Mononuclear cell (primary cell): ENCODE data around the gene CUL1. TPM values are rescaled to one million over a fixed set of nuclear protein-coding genes. Genes with fewer than 3 reads are reported as not detected.

Source experiments
- H3K27me3 ChIP-seq: 2 replicates; pipeline ENCODE4 v1.6.0; 2011; ENCODE audit warnings: low read length, control low read depth; ENCODE audit not compliant: insufficient read depth
- H3K4me1 ChIP-seq: 2 replicates; pipeline ENCODE4 v1.5.1; 2011; ENCODE audit warnings: mild to moderate bottlenecking, low read length, control low read depth; ENCODE audit not compliant: insufficient read depth
- H3K4me3 ChIP-seq: 2 replicates; pipeline ENCODE4 v1.5.1; 2011; ENCODE audit warnings: mild to moderate bottlenecking, low read length, moderate library complexity
- H3K9me3 ChIP-seq: 2 replicates; pipeline ENCODE4 v1.5.1; 2011; ENCODE audit warnings: low read depth, mild to moderate bottlenecking, control low read depth, low read length
- total RNA-seq: library from RNA; depleted of rRNA; stranded (reverse); fragments of >200 nt; gene quantifications from one replicate; pipeline ENCODE4 v1.2.3, GENCODE V29; 2012

CUL1 gene
- total RNA-seq: 35.1 TPM

- Histone ChIP-seq H3K9me3 (no peaks in the 10 kb centered on the region), H3K4me3 (peak within 1 kb of the TSS; percentile 82), H3K4me1 (peaks cover 35% of the 10 kb centered on the region), H3K27me3 (no peaks in the 10 kb centered on the region)
Measured at GRCh38 chr7:148698397-148699023, at the start of gene CUL1. Gene CUL1 (plus strand): TSS chr7:148698903. CDS start chr7:148730123, 31,220 bp downstream.

- Histone ChIP-seq H3K27me3 (no peaks in the 10 kb centered on the region), H3K9me3 (no peaks in the 10 kb centered on the region), H3K4me3 (no peak overlapping the region), H3K4me1 (no peaks in the 10 kb centered on the region)
Measured at GRCh38 chr7:148650232-148650858, 48.4 kb upstream of the CUL1 start.

GRCh38 chr7:148652773-148653172 lies 45.9 kb upstream of the CUL1 start:
- Histone ChIP-seq H3K4me3 (no peak overlapping the region), H3K9me3 (no peaks in the 10 kb centered on the region), H3K27me3 (no peaks in the 10 kb centered on the region), H3K4me1 (no peaks in the 10 kb centered on the region)

DNA sequence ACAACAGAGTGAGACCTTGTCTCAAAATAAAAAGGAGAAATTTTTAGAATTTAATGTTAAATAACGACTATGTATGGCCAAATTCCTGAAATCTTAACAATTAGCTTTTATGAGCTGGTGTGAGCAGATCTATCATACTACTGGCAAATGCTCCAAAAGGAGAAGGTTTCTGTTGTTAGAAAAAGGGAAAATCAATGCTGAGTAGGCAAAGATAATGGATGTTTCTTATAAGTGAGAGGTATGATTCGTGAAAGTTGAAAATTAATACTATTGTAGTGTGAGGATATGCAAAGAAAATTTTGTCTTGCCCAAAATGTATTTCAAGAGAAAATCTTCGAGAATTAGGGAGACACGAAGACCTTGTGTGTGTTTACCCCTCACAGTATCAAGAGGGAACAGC lies 40.8 kb upstream of the CUL1 start:
- Histone ChIP-seq H3K4me3 (no peak overlapping the region), H3K9me3 (no peaks in the 10 kb centered on the region), H3K27me3 (no peaks in the 10 kb centered on the region)

DNA sequence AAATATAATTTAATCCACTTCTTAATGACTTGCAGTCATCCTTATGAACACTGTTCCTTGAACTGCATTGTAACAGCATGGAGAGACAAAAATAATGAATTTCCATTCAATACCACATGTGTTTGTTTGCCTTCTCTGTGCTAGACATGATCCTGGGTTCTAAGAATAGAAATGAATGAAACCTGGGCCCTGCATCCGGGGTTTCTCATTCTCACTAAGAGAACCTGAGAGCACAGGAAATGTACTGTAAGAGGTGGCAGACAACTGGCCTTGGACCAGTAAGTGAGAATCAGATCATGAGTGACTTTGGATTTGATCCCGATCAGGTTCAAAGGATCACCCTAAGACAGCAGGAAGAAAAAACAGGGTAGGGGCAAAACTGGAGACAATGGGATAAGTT lies 37.2 kb upstream of the CUL1 start:
- Histone ChIP-seq H3K9me3 (no peaks in the 10 kb centered on the region), H3K27me3 (no peaks in the 10 kb centered on the region), H3K4me3 (no peak overlapping the region), H3K4me1 (no peaks in the 10 kb centered on the region)

More for the DNA sequence above, 40.8 kb upstream of the CUL1 start:
- no peaks in the 10 kb centered on the region for H3K4me1 ChIP-seq

DNA sequence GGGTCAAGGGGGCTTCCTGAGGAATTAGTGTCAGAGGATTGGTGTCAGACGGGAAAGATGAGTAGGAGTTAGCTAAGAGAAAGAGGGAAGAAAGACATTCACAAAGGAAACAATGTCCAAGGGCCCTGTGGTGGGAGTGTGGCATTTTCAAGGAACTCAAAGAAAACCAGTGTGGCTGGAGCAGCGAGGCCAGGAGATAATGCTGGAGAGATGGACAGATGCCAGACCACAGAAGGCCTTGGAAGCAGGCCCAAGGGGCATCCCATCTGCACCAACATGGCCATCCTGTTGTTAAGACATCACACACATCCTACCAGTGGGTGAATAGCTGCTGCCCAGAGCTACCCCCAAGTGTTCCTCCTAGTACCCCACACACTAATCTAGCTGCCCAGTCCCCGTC lies 36.1 kb upstream of the CUL1 start:
- Histone ChIP-seq H3K9me3 (no peaks in the 10 kb centered on the region), H3K4me1 (no peaks in the 10 kb centered on the region), H3K27me3 (no peaks in the 10 kb centered on the region)

GRCh38 chr7:148664324-148664723 lies 34.4 kb upstream of the CUL1 start:
- Histone ChIP-seq H3K9me3 (no peaks in the 10 kb centered on the region), H3K4me1 (no peaks in the 10 kb centered on the region), H3K4me3 (no peak overlapping the region), H3K27me3 (no peaks in the 10 kb centered on the region)

More for the DNA sequence above, 36.1 kb upstream of the CUL1 start:
- H3K4me3 ChIP-seq: no peak overlapping the region

- H3K27me3 ChIP-seq: no peaks in the 10 kb centered on the region
Measured at GRCh38 chr7:148665221-148665620, 33.5 kb upstream of the CUL1 start.

DNA sequence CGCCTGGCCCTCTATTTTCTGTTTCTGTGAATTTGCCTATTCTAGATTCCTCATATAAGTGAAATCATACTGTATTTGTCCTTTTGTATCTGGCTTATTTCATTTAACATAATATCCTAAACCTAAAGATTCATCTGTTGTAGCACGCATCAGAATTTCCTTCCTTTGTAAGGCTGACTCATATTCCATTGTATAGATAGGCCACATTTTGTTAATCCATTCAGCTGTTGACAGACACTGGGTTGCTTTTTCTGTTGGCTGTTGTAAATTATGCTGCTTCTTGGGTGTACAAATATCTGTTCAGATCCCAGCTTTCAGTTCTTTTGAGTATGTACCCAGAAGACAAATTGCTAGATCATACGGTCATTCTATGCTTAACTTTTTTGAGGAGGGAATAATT lies 28.8 kb upstream of the CUL1 start:
- Histone ChIP-seq H3K4me3 (no peak overlapping the region), H3K4me1 (no peaks in the 10 kb centered on the region), H3K9me3 (no peaks in the 10 kb centered on the region), H3K27me3 (no peaks in the 10 kb centered on the region)

More at GRCh38 chr7:148665221-148665620, 33.5 kb upstream of the CUL1 start:
- no peaks in the 10 kb centered on the region for H3K4me1 ChIP-seq
- H3K4me3 ChIP-seq: no peak overlapping the region
- no peaks in the 10 kb centered on the region for H3K9me3 ChIP-seq

- no peaks in the 10 kb centered on the region for H3K4me1 ChIP-seq
- H3K27me3 ChIP-seq: no peaks in the 10 kb centered on the region
- no peaks in the 10 kb centered on the region for H3K9me3 ChIP-seq
- H3K4me3 ChIP-seq: no peak overlapping the region
Measured at GRCh38 chr7:148670374-148670773, 28.3 kb upstream of the CUL1 start.

DNA sequence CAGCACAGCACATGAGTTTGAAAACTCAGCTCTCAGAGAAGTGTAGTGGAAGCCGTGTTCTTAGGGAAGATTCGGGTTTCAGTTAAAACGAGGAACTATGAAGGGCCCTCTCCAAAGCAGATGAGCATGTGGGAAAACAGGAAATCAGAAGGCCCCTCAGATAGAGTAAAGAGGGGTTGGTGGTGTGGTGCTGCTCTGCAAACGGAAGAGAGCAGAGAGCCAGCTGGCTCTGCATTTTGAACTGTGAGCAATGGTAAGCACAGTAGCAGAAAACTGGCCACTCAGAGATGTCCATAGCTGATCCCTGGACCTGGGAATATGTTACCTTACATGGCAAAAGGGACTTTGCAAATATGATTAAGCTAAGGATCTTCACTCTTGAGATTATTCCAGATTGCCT lies 27.9 kb upstream of the CUL1 start:
- H3K4me1 ChIP-seq: no peaks in the 10 kb centered on the region

GRCh38 chr7:148672041-148672440 lies 26.7 kb upstream of the CUL1 start:
- Histone ChIP-seq H3K4me1 (no peaks in the 10 kb centered on the region), H3K4me3 (no peak overlapping the region), H3K9me3 (no peaks in the 10 kb centered on the region), H3K27me3 (no peaks in the 10 kb centered on the region)

More for the DNA sequence above, 27.9 kb upstream of the CUL1 start:
- Histone ChIP-seq H3K27me3 (no peaks in the 10 kb centered on the region), H3K9me3 (no peaks in the 10 kb centered on the region), H3K4me3 (no peak overlapping the region)

- no peaks in the 10 kb centered on the region for H3K4me1 ChIP-seq
- H3K27me3 ChIP-seq: no peaks in the 10 kb centered on the region
- H3K9me3 ChIP-seq: no peaks in the 10 kb centered on the region
- no peak overlapping the region for H3K4me3 ChIP-seq
Measured at GRCh38 chr7:148674689-148675088, 24.0 kb upstream of the CUL1 start.

DNA sequence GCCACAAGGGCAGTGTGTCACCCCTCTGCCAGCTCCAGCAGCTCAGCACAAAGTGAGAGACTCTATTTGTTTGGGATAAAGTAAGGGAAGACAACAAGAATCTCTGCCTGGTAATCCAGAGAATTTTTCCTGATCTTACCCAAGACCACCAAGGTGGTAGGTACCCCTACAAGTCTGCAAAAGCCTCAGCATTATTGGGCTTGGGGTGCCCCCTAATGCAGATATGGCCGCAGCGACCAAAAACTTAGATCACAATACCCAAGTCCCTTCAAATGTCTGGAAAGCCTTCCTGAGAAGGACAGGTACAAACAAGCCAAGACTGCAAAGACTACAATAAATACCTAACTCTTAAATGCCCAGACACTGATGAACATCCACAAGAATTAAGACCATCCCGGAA lies 22.4 kb upstream of the CUL1 start:
- H3K9me3 ChIP-seq: no peaks in the 10 kb centered on the region
- no peaks in the 10 kb centered on the region for H3K4me1 ChIP-seq
- no peaks in the 10 kb centered on the region for H3K27me3 ChIP-seq
- no peak overlapping the region for H3K4me3 ChIP-seq

DNA sequence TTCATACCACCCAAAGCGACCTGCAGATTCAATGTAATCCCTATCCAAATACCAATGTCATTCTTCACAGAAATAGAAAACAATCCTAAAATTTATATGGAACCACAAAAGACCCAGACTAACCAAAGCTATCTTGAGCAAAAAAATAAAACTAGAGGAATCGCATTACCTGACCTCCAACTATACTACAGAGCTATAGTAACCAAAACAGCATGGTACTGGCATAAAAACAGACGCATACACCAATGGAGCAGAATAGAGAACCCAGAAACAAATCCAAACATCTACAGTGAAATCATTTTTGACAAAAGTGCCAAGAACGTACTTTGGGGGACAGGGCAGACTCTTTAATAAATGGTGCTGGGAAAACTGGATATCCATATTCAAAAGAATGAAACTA lies 16.9 kb upstream of the CUL1 start:
- Histone ChIP-seq H3K4me3 (no peak overlapping the region), H3K4me1 (no peaks in the 10 kb centered on the region), H3K9me3 (no peaks in the 10 kb centered on the region), H3K27me3 (no peaks in the 10 kb centered on the region)

DNA sequence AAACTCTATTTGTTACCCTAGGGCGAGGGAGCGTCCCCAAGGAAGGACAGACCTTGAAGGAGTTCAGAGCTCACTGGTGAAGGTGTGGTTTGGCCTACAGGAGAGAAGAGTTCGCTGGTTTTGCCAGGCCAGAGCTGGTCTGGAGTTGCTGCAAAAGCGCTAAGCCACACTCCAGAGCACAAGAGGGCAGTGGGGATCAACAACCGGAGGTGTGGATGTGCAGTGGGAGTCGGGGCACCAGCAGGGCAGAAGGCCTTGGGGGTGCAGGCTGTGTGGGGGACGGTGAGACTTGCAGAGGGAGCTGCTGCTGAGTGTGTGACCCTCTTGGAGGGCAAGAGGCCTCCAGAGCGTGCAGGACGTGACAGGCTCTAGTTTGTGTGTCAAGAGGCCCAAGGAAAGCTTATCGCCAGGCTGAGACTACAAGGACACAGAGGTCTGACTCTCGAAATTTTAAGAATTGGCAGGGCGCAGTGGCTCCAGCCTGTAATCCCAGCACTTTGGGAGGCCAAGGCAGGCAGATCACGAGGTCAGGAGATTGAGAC lies 14.3 kb upstream of the CUL1 start:
- Histone ChIP-seq H3K4me1 (no peaks in the 10 kb centered on the region), H3K27me3 (no peaks in the 10 kb centered on the region), H3K9me3 (no peaks in the 10 kb centered on the region), H3K4me3 (no peak overlapping the region)
